NCI-H526 treated with DMSO at 0.1 percent for 48 hours (cell line): ENCODE results near the gene TOR4A.
"Not testable (repeated sequence)": the region's sequence is repeated elsewhere in the genome, so short reads cannot be mapped to it uniquely, and the experiment has no call there.

Experiments
- DNase-seq: peaks from one replicate; lab custom pipeline; 2025; lab: John Stamatoyannopoulos, UW

The TOR4A gene

DNA sequence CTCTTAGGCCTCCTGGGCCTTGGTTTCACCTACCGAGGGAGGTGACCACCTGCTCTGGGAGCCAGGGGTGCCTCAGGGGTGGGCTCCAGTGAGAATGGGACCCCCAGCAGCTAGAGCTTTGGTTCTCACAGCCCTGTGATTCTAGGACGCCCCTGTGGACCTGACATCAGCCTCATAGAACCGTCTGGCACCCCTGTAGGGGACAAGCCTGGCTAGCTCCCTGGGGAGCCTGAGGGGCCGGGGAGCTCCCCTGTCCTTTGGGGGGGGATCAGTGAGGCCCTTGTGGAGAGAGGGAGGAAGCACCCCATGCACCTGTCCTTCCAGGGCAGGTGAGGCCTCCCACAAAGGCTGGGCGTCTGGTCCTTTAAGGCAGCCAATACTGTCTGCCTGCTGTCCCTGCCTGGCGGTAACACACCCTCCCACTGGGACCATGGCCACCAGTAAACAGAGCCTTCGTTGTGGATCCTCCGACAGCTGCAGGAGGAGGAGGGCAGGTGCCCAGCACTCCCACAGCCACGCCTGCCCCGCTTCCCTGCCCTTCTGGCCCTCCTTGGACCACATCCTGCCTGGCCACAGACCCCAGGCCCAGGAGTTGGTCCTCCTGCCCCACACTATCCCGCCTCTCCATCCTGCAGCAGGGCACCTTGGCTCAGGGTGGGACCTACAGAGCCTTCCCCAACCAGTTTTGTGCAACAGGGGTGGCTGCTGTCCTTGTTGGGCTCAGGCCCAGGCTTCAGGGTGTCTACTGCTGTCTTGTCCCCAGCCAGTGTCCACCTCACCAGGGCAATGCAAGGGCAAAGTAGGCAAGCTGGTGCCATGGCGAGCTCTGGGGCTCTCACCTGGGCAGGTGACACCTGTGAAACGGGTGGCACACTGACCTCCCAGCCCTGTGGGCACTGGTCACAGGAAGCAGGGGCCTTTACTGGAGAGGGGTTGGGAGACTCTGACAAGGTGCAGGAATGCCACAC lies 39.5 kb upstream of the TOR4A start:
- DNase-seq = peak; percentile 12

GRCh38 chr9:137239541-137240200 lies 37.9 kb upstream of the TOR4A start:
- DNase-seq = not testable (repeated sequence)

- DNase-seq = no peak
Observed at GRCh38 chr9:137240318-137240840, 37.1 kb upstream of the TOR4A start.

GRCh38 chr9:137240841-137241489 lies 36.6 kb upstream of the TOR4A start, which contains the start of gene TUBB4B:
TUBB4B (plus strand) TSS chr9:137241287; CDS start chr9:137241361, 74 bp downstream.
- peak; percentile 98 for DNase-seq

DNA sequence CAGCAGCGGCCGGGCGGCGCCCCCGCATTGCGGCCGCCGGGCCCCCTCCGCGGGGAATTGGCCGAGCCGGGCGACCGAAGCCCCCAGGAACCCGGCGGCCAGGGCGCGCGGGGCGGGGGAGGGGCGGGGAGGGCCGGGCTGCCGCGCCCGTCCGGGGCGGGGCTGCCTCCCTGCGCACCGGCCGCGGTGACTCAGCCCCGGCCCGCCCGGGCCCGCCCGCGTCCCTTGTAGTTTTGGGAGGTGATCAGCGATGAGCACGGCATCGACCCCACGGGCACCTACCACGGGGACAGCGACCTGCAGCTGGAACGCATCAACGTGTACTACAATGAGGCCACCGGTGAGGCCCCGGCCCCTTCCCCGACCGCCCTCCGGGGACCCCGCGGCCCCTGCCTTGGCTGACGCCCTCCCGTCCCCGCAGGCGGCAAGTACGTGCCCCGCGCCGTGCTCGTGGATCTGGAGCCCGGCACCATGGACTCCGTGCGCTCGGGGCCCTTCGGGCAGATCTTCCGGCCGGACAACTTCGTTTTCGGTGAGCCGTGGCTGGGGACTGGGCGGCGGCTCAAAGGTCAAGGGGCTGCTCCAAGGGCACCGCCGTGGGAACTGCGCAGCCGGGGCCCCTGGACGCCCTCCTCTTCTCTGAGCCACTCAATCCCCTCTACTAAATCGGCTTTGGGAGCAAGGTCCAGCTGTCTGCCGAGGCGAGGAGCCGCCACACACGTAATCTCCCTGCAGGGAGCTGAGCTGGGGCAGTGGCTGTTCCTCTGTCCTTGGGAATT lies 35.8 kb upstream of the TOR4A start:
- DNase-seq = no peak

GRCh38 chr9:137242269-137243203 lies 35.0 kb upstream of the TOR4A start:
- DNase-seq = no peak

GRCh38 chr9:137243266-137243625 lies 34.3 kb upstream of the TOR4A start:
- not testable (repeated sequence) for DNase-seq

GRCh38 chr9:137243626-137244485 lies 33.7 kb upstream of the TOR4A start:
- DNase-seq = no peak

GRCh38 chr9:137244486-137245449 lies 32.8 kb upstream of the TOR4A start:
- DNase-seq = no peak

DNA sequence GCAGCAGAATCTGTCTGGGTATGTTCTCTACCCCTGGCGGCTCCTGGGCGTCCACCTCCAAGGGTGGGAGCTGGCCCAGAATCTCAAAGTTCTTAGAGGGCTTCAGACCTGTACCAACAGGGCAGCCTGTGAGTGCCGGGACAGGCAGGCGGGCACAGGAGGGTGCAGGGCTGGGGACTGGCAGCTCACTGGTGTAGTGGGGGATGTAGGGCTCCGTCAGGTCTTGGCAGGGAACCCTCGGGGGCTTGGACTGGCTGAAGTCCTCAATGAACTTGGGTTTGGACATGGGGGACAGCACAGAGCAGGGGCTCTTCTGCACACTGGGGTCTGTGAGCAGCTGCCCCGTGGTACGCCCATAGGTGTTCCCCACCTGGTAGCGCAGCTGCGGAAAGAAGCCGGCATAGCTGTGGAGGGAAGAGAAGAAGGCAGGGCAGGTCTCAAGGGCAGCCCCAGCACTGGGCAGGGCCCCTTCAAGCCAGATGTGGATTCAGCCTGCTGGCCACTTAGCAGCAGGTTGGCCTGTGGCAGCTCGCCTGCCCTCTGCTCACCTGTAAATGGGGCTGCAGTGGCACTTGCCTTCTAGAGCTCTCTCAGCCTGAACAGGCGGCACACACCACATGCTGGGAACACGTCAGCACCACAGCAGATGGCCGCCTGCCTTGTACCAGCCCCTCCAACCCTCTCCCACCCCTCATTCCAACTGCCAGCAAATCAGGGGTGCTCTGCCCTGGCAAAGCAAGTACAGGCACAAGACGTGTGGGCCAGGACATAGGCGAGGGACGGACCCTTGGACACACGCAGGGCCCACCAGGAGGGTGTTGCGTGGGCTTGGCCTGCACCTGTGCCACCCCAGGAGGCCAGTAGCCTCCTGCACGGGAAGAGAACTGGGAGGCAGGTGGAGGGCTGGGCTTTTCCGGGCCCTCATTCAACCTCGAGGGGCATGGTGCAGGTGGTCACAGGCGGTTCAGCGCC lies 31.8 kb upstream of the TOR4A start:
- no peak for DNase-seq

DNA sequence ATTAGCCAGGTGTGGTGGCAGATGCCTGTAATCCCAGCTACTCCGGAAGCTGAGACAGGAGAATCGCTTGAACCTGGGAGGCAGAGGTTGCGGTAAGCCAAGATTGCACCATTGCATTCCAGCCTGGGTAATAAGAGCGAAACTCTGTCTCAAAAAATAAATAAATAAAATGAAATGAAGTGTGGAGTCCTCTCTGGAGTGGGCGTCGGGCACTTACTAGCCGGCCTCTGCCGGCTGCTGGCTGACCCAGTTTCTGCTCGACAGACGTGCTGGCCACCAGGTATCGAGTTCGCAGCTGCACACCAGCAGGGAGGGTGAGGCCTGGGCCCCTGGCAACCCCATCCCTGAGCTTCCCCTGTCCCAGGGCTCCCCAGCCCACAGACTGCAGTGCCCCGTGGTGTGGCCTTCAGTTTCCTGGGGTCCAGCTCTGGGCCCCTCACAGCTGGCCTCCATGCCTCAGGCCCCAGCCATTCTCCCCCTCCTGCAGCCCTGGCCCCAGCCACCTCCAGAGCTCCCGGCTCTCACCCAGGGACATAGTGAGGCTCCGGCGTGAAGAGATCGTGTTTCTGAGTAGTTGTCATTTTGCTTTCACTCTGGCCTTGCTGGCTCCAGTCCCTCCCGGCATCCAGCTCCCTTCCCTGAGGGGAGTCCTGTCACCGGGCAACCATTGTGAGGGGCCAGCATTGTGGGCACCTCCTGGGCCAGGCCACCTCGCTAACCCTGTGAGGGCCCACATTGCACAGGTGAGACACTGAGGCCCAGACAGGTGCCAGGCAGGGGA lies 30.2 kb upstream of the TOR4A start:
- no peak for DNase-seq

GRCh38 chr9:137247916-137248175 lies 29.7 kb upstream of the TOR4A start:
- no peak for DNase-seq

- DNase-seq = no peak
Observed at GRCh38 chr9:137250329-137251193, 27.0 kb upstream of the TOR4A start.

- DNase-seq = no peak
Observed at GRCh38 chr9:137251194-137251461, 26.4 kb upstream of the TOR4A start, which contains the start of gene STPG3. STPG3 (plus strand) TSS chr9:137251286; CDS start chr9:137251287, 1 bp downstream.

DNA sequence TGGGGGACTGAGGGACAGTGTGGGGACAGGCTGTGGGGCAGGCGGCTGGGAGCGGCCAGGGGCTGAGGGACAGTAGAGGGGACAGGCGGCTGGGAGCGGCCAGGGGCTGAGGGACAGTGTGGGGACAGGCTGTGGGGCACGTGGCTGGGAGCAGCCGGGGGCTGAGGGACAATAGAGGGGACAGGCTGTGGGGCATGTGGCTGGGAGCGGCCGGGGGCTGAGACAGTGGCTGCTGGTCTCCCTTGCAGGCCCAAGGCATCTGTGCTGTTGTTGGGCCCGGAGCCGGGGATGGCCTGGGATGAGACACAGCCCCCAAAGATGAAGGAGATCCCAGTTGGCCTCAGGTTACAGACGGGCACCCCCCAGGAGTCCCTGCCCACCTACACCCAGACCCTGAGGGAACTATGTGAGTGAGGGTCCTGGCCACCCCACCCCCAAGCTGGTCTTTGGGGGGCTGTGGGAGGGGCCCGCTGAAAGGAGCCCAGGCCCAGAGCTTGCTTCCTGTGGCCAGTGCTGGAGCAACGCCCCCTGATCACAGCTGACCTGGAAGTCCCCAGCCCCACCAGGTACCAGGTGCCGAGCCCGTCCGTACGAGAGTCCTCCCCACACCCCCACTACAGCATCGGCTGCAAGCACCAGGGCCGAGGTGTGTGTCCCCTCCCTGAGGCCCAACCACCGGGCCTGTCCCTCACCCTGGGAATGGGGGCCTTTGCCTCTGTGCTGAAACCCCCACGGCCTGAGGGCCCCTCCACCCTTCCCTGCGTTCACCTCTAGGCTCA lies 25.8 kb upstream of the TOR4A start:
- DNase-seq = no peak
